Stimulated activated CD4-positive, alpha-beta T cell treated with anti-CD3 and anti-CD28 coated beads, Interleukin-1b, Interleukin-23, amount 100 ng/mL, for 4 hours (primary cell): Measurements from ENCODE around the gene TNIP2.

Experiments used
- DNase-seq, 2 donors: peaks; one replicate each; pipeline ENCODE4 v3.0.0-alpha.2; 2020; ENCODE audit warnings: low read depth in 2 of 2

Gene TNIP2

GRCh38 chr4:2755821-2756690 lies at the start of gene TNIP2:
Gene TNIP2, minus strand, starts transcription at chr4:2756336. Its CDS starts 47 bp downstream, at chr4:2756289.
- peak; percentile 70 to 78 for DNase-seq

GRCh38 chr4:2804973-2805501 lies 48.9 kb upstream of the TNIP2 start:
- no peak for DNase-seq

GRCh38 chr4:2804449-2804972 lies 48.4 kb upstream of the TNIP2 start:
- no peak for DNase-seq

GRCh38 chr4:2803624-2804448 lies 47.7 kb upstream of the TNIP2 start:
- DNase-seq = no peak

- DNase-seq = no peak
These were observed 46.7 kb upstream of the TNIP2 start for GRCh38 chr4:2802618-2803531.

GRCh38 chr4:2800691-2801596 lies 44.8 kb upstream of the TNIP2 start:
- DNase-seq = no peak

GRCh38 chr4:2799971-2800690 lies 44.0 kb upstream of the TNIP2 start:
- no peak for DNase-seq

- no peak for DNase-seq
These were observed 43.2 kb upstream of the TNIP2 start for GRCh38 chr4:2799224-2799911.

GRCh38 chr4:2798399-2799223 lies 42.5 kb upstream of the TNIP2 start:
- DNase-seq = no peak

GRCh38 chr4:2797545-2798305 lies 41.6 kb upstream of the TNIP2 start:
- DNase-seq = peak in 1 of 2 donors; percentile 38

- DNase-seq = no peak
These were observed 40.9 kb upstream of the TNIP2 start for GRCh38 chr4:2796849-2797544.

- DNase-seq = no peak
These were observed 40.0 kb upstream of the TNIP2 start for GRCh38 chr4:2795893-2796848.

- DNase-seq = no peak
These were observed 39.3 kb upstream of the TNIP2 start for GRCh38 chr4:2795300-2795892.

- DNase-seq = no peak
These were observed 38.6 kb upstream of the TNIP2 start for GRCh38 chr4:2794486-2795299.
